HFF-Myc (cell line): ENCODE results near the gene TFF2.

Source experiments
- DNase-seq: peaks from one replicate; pipeline ENCODE4 v3.0.0-alpha.2; 2011; ENCODE audit warnings: low read depth; ENCODE audit errors: extremely low read depth
- H3K4me3 ChIP-seq: replicated peaks from 2 replicates; pipeline ENCODE4 v1.5.1; 2011; ENCODE audit warnings: low read depth, mild to moderate bottlenecking, control low read depth, low read length
- TF ChIP-seq, protein P1 (sequence below): IDR thresholded peaks from 2 replicates; pipeline ENCODE4 v1.5.1; 2012; ENCODE audit warnings: mild to moderate bottlenecking, low read depth, low read length, control low read depth; ENCODE audit errors: missing control alignments

The TFF2 gene

DNA sequence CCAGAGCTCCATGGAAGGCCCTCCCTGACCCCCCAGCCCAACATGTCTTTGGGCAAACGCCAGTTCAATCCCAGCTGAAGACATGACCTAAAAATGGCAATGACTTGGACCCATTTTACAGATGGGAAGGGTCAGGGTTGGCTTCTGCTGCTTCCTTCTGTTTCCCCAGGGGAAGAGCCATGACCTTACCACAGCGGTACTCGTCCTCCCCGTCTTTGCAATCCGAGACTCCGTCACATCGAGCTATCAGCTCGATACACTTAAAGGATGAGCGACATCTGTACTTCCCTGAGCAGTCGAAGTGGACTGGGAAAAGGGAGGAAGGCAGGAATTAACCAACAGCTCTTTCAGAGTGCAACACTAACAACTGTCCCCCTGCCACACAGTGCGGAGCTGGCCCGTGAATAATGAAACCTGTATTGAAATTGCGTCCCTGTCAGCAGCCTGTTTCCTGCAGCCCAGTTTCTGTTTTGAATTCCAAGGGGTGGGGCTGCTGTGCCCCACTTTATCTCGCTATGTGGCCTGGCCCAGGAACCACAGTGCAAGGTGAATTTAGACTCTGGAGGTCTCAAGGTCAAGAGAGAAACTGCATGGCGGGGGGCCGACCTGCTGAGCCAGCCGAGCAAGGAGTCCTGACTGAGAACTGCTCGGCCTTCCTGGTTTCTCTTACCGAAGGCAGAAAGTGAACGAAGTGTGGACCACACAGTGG, 38.1 kb upstream of the TFF2 start:
- no peak overlapping the region for H3K4me3 ChIP-seq
- TF ChIP-seq, protein P1, sequence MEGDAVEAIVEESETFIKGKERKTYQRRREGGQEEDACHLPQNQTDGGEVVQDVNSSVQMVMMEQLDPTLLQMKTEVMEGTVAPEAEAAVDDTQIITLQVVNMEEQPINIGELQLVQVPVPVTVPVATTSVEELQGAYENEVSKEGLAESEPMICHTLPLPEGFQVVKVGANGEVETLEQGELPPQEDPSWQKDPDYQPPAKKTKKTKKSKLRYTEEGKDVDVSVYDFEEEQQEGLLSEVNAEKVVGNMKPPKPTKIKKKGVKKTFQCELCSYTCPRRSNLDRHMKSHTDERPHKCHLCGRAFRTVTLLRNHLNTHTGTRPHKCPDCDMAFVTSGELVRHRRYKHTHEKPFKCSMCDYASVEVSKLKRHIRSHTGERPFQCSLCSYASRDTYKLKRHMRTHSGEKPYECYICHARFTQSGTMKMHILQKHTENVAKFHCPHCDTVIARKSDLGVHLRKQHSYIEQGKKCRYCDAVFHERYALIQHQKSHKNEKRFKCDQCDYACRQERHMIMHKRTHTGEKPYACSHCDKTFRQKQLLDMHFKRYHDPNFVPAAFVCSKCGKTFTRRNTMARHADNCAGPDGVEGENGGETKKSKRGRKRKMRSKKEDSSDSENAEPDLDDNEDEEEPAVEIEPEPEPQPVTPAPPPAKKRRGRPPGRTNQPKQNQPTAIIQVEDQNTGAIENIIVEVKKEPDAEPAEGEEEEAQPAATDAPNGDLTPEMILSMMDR = no peak
- no peak for DNase-seq

DNA sequence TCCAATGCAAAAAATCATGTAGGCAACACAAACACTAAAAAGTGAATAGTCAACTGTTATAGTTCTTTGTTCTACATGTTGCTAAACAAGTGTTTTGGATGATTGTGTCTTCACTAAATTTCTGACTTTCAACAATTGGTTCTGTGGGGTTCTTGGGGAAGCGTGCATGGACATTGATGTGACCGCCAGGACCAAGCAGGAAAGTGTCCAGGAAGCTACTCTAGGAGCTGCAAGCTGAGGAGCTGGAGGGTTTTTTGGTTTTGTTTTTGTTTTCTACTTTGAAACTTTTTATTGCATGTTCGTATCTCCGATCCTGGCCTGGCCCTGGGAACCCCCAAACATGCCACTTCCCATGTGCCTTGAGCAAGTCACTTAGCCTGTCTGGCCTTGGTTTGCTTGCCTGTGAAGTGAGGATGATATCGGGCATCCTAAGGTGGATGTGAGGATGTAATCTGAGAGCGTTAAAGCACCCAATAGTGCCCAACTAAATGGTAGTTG, 37.1 kb upstream of the TFF2 start:
- H3K4me3 ChIP-seq = no peak overlapping the region
- TF ChIP-seq, protein P1 = no peak
- DNase-seq = no peak

DNA sequence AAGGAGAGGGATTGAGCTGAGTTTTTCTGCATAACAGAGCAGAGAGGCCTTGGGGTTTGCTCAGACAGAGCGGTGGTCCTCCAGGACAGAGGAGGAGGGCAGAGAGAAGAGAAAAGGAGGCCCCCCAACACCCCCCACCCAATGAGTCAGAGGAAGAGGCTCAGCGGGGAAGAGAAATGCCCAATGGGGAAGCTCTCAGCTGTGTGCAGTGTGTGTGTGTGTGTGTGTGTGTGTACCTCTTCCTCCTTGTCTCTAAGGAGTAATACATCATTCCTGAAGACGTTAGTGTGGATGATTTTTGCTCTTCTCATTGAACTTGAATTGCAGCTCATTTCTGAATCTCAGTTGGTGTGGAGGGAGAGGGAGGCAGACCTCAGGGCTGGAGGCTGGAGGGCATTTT, 36.4 kb upstream of the TFF2 start:
- DNase-seq = no peak
- TF ChIP-seq, protein P1 = no peak
- no peak overlapping the region for H3K4me3 ChIP-seq

DNA sequence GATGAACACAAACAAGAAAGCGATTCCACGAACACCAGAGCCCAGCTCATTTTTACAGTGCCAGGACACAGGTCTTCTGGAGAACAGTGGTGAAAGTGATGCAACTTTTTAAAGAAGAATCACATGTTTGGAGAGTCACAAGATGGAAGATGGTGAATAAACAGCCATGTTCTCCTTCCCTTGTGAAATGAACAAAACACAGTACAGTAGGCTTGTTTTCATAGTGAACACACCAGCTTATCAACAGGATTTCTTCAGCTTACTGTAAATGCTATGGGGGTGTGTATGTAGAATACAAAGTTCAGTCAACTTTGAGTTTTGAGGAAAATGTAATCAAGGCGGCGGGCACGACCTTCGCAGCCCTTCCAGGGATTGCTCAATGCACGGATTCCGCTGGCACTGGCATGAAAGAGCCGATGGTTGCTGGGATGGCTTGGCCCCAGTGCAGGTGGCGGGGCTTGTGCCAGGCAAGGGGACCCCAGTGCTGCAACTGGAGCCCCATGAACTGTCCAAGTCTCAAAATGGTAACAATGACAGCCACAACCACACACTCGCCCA, 35.3 kb upstream of the TFF2 start:
- TF ChIP-seq, protein P1 = no peak
- no peak overlapping the region for H3K4me3 ChIP-seq
- DNase-seq = no peak

DNA sequence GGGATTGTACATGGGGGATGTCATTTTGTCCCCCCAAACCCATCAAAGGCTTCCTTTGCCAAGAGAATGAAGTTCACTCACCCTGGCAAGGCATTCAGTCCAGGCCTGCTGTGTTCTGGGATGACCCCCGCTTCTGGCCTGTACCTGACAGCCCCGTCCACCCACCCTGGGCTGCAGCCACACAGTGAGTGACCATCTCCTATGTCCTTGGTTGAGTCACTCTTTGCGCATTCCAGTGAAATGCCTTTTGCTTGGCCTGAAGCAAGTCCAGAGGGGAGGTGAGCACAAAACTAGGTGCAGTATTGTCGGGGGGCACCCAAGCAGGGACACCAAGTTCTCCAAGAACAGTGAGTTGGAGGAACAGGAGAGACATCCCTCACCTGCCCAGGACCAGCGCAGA, 34.8 kb upstream of the TFF2 start:
- TF ChIP-seq, protein P1 = no peak
- no peak overlapping the region for H3K4me3 ChIP-seq
- no peak for DNase-seq

DNA sequence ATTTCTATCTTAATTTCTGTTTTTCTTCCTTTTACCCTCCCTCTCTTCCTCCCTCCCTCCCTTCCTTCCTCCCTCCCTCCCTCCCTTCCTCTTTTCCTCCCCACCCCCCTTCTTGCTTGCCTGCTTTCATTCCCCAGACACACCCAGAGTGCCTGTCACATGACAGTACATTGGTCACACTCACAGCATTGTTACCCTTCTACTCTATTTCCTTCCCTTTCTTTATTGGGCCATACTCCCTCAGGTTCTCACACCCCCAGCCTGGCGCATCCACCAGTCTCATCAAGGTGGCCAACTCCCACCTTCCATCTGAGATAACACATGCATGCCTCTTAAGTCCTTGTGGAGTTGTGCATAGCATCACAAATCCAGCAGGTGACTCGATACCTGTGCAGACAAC, 34.2 kb upstream of the TFF2 start:
- no peak for DNase-seq
- TF ChIP-seq, protein P1 = no peak
- H3K4me3 ChIP-seq = no peak overlapping the region
